ENCODE results near the gene PTPRM. TPM values are rescaled to one million over a fixed set of nuclear protein-coding genes. Genes with fewer than 3 reads are reported as not detected.

The PTPRM gene
- total RNA-seq, 1 experiment from 2014 or later = 6.2 TPM

- Histone ChIP-seq H3K18ac (ENCODE audit: insufficient read length, low read depth, low read length) (no peak overlapping the region), H3K23ac (ENCODE audit: insufficient read length, low read depth, low read length) (no peak overlapping the region), H3K9ac (ENCODE audit: extremely low read depth, insufficient read length, low read length) (no peak overlapping the region), H4K8ac (replicated peaks; ENCODE audit: insufficient read length, low read depth, low read length) (no peak overlapping the region), H2BK15ac (ENCODE audit: low read depth, low read length) (no peak overlapping the region), H3K14ac (ENCODE audit: insufficient read depth, low read length) (no peak overlapping the region), H4K91ac (ENCODE audit: insufficient read length, low read depth, low read length) (no peak overlapping the region), H2BK5ac (ENCODE audit: insufficient read length, low read length) (no peak overlapping the region), H3K4ac (ENCODE audit: low read depth, low read length) (no peak overlapping the region), H3K4me1 (ENCODE audit: insufficient read depth, low read length) (no peaks in the 10 kb centered on the region), H2AK5ac (ENCODE audit: insufficient read length, low read length) (no peak overlapping the region), H2BK20ac (ENCODE audit: low read depth, low read length, poor library complexity, severe bottlenecking) (no peak overlapping the region), H2BK12ac (ENCODE audit: insufficient read length, low read depth, low read length) (no peak overlapping the region), H3T11ph (ENCODE audit: low read length) (no peak overlapping the region), H3K27ac (ENCODE audit: insufficient read length, low read depth, low read length) (no peak overlapping the region), H2AFZ (ENCODE audit: low read length) (no peak overlapping the region), H4K5ac (ENCODE audit: insufficient read length, low read depth, low read length) (no peak overlapping the region), H3K79me2 (ENCODE audit: insufficient read depth, low read length) (no peaks in the 10 kb centered on the region), H3K9me3 (ENCODE audit: control insufficient read depth, low read depth, low read length) (no peaks in the 10 kb centered on the region), H3K79me1 (ENCODE audit: insufficient read depth, low read depth, low read length, poor library complexity, severe bottlenecking) (no peaks in the 10 kb centered on the region), H3K56ac (ENCODE audit: insufficient read length, low read depth, low read length) (no peak overlapping the region), H3K23me2 (ENCODE audit: insufficient read length, low read depth, low read length, poor library complexity, severe bottlenecking) (no peaks in the 10 kb centered on the region), H2BK120ac (ENCODE audit: low read depth, low read length, poor library complexity, severe bottlenecking) (no peak overlapping the region), H3K4me2 (ENCODE audit: insufficient read depth, insufficient read length, low read length) (no peak overlapping the region), H4K20me1 (ENCODE audit: control insufficient read depth, insufficient read depth, insufficient read length) (no peaks in the 10 kb centered on the region), H3K27me3 (ENCODE audit: insufficient read depth, low read length) (no peaks in the 10 kb centered on the region)
- Mint-ChIP-seq H3K4me1 (no peaks in the 10 kb centered on the region), H3K36me3 (ENCODE audit: insufficient read depth in 1 of 3, low read depth in 3 of 3) (peaks cover 0 to 2% (median 0%) of the 10 kb centered on the region in 3 experiments; a peak in 2 of 7 replicates), H3K27me3 (ENCODE audit: low read depth) (no peaks in the 10 kb centered on the region), H3K27ac (no peak overlapping the region), H3K9me3 (peaks cover 0 to 2% of the 10 kb centered on the region in 2 experiments; a peak in 1 of 5 replicates), H3K4me3 (no peak overlapping the region)
- DNase-seq = no peak
- WGBS (ENCODE audit: extremely low coverage, insufficient read length, low lambda C conversion rate) = no CpG with 5 or more reads among the region's 1 CpG
- TF ChIP-seq CTCF (conservative IDR thresholded peaks at IDR 0.05) = no peak
Observed at GRCh38 chr18:7990670-7991069, 423.6 kb downstream of the PTPRM start.
